Stimulated activated CD4-positive, alpha-beta T cell treated with anti-CD3 and anti-CD28 coated beads, Interleukin-2, amount 100 ng/mL, for 48 hours (primary cell): ENCODE measurements around the gene DHFR.

Experiments used
- DNase-seq, 2 donors: peaks; one replicate each; pipeline ENCODE4 v3.0.0-alpha.2; 2020

Gene DHFR

GRCh38 chr5:80653502-80653901 lies 1.3 kb downstream of the DHFR start:
- DNase-seq = no peak

GRCh38 chr5:80646926-80647325 lies 7.9 kb downstream of the DHFR start:
- DNase-seq = no peak

- no peak for DNase-seq
Measured at GRCh38 chr5:80644900-80645299, 9.9 kb downstream of the DHFR start.

- no peak for DNase-seq
Measured at GRCh38 chr5:80641353-80641752, 13.4 kb downstream of the DHFR start.

DNA sequence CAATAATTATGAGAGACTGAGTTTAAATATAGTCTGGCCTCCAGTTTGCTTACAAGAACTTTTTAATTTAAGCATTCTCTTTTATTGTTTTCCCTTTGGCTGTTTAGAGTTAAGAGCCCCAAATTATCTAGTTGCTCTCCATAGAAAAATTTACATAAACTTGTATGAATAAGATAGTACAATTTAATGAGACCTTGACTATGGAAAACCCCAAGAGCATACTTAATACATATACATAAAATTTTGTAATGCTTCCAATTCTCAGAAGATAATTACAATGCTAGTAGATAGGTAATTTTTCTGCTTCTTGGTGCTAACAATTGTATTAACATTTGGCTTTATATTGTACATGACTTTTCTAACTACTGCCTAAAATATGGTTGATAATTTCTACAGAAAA lies 20.6 kb downstream of the DHFR start:
- DNase-seq = no peak

- DNase-seq = no peak
Measured at GRCh38 chr5:80632700-80633099, 22.1 kb downstream of the DHFR start.

- DNase-seq = no peak
Measured at GRCh38 chr5:80631278-80632259, 23.2 kb downstream of the DHFR start.

- no peak for DNase-seq
Measured at GRCh38 chr5:80629281-80629680, 25.5 kb downstream of the DHFR start.

DNA sequence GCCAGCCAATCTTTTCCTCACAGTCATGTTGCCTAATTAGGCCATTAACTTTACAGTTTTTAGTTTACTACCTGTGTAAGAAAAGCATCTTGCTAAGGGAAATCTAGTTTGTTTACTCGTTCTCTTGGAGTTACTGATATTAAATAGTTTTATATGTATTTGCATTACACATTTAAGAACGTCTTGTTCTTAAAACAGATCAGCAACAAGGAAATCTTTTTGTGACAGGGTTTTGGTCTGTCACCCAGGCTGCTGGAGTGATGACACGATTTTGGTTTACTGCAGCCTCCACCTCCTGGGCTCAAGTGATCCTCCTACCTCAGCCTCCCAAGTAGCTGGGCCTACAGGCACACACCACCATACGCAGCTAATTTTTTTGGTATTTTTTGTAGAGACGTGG lies 29.6 kb downstream of the DHFR start:
- no peak for DNase-seq

- DNase-seq = no peak
Measured at GRCh38 chr5:80623999-80624398, 30.8 kb downstream of the DHFR start.

GRCh38 chr5:80622756-80623155 lies 32.0 kb downstream of the DHFR start:
- DNase-seq = no peak

DNA sequence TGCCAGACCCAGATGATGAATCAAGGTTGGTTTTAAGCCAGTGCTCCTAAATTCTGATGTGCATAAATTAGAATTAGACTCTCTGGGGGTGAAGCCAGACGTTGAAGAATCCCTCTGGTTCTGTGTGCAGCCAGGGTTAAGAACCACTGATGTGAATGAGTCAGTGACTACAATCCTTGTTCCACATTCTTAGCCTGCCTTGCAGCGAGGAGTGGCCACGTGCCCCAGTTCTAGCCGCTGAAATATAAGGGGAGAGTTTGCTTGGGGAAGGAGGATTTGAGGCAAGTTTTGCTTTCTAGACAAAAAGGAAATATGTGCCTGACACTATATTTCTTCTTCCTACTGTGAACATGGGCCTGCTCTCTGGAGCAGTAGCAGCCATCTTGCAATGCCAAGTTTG lies 34.6 kb downstream of the DHFR start:
- DNase-seq = no peak

- no peak for DNase-seq
Measured at GRCh38 chr5:80619086-80619485, 35.7 kb downstream of the DHFR start.

- DNase-seq = no peak
Measured at GRCh38 chr5:80618438-80618837, 36.3 kb downstream of the DHFR start.

DNA sequence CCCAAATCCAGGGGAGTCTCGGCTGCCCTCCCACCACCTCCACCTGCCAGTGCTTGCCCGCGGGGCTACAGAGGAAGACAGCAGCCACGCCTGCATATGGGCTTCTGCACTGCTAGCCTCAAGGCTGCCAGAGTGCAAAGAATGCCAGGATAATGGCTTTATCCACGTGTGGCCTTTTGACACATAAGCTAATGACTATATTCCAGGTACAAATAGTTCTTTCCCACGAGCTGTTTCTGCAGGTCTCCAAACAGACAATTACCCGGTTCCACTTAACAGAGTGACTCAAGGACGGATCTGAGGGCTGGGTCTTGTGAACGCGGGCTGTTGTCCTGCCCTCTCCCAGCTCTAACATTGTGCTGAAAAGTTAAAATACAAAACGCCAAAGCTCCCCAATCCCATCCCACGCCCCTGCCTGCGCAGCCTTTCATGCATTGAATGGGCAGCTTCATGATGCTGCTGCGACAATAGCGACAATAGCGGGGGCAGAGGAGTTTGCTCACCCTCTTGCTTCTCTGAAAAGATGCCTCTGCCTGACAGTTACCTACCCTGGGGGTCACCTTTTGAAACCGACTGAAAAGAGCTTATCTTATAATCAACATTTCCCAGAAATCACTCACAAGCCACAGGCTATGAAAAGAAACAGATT lies 39.4 kb downstream of the DHFR start:
- DNase-seq = no peak

DNA sequence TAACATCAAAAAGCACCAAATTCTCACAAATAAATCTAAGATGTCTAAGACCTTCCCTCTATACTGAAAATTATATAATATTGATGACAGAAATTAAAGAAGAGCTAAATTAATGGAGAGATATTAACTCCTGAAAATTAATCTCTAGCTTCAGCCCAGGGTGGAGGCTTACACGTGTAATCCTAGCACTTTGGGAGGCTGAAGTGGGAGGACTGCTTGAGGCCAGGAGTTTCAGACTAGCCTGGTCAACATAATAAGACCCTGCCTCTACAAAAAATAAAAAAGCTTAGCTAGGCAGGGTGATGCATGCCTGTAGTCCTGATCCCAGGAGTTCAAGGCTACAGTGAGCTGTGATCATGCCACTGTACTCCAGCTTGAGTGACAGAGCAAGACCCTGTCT lies 45.1 kb downstream of the DHFR start:
- DNase-seq = no peak

DNA sequence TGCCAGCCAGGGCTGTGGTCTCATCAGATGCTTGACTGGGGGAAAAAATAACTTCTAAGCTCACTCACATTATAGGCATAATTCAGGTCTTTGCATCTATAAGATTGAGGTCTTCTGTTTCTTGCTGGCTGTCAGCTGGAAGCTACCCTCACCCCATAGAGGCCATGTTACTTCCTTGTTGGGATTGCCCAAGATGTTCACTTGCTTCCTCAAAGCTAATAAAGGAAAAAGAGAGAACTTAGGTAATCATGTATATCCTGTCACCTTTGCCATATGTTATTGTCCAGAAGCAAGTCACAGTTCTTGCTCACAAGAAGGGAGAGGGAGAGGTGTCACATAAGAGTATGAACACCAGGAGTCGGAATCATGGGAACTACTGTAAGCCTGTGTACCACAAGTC lies 46.1 kb downstream of the DHFR start:
- no peak for DNase-seq

GRCh38 chr5:80607832-80608231 lies 47.0 kb downstream of the DHFR start:
- DNase-seq = no peak

GRCh38 chr5:80607343-80607742 lies 47.4 kb downstream of the DHFR start:
- DNase-seq = no peak

- no peak for DNase-seq
Measured at GRCh38 chr5:80600943-80601693, 53.7 kb downstream of the DHFR start.

GRCh38 chr5:80597500-80597899 lies 57.3 kb downstream of the DHFR start:
- DNase-seq = no peak

DNA sequence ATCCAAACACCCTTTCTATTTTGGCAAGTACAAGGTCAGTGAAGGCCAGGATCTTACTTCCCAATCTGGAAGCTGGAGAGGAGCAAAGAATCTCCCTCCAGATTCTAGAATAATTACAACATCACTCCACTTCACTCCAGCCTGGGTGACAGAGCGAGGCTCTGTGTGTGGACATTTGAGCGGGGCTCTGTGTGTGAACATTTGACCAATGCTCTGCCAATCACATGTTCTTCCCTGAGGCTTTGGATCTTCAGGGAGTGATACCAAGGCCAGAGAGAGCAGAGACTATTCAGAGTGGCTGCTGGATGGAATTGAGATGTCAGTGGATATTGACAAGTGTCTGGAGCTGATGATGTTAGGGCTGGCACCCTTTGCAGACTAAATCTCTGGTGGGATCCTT lies 60.0 kb downstream of the DHFR start:
- DNase-seq = no peak

DNA sequence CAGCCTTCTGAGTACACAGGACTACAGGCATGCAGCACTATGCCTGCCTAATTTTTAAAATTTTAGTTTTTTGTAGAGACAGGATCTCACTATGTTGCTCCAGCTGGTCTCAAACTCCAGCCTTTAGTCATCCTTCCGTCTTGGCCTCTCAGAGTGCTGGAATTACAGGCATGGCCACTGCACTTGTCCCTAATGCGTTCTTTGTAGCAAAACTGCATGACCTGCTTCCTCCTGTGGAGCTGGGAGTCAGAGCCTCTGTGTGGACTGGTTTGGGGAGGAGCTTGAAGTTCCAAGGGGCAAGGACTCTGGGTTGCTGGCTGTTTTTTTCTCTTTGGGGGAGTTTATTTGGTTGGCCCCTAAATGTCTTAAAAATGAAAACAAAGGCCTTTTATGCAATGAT lies 62.0 kb downstream of the DHFR start:
- DNase-seq = no peak

- DNase-seq = no peak
Measured at GRCh38 chr5:80592105-80592504, 62.7 kb downstream of the DHFR start.
